ENCODE measurements around the gene PTPRO.

The PTPRO gene

GRCh38 chr12:15364221-15365160 is 42.2 kb downstream of the PTPRO start:
- Histone ChIP-seq H3K27ac (ENCODE audit: low read length) (no peak overlapping the region), H3K9ac (ENCODE audit: low read length) (no peak overlapping the region), H3K27me3 (ENCODE audit: low read depth, low read length) (no peaks in the 10 kb centered on the region; the same call in 1 of the 2 replicates)

DNA sequence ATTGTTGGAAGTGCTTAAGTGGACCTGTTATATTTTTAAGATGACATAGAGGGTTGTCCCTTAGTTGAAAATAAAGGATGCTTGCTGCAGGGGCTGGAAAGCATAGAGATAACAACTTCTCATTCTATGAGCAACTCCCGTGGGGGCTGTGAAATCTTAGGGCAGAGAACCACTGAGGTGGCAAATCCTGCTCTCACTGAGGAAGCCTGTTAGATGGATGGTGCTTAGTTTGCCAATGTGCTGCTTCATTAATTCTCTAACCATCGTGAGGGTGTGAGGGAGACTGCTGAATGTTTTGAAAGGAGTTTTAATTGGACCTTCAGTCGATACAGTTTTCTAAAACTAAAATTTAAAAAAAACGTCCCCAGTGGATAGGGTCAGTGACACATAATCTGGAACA is 46.5 kb downstream of the PTPRO start:
- Histone ChIP-seq H3K27ac (ENCODE audit: low read length) (no peak overlapping the region), H3K36me3 (replicated peaks; ENCODE audit: low read depth, low read length) (no peaks in the 10 kb centered on the region), H3K9ac (ENCODE audit: low read length) (no peak overlapping the region), H3K4me1 (ENCODE audit: low read length) (no peaks in the 10 kb centered on the region), H2AFZ (ENCODE audit: low read depth, low read length) (no peak overlapping the region), H3K4me3 (ENCODE audit: low read length) (no peak overlapping the region), H3K4me2 (ENCODE audit: low read length) (no peak overlapping the region), H4K20me1 (ENCODE audit: insufficient read depth, low read length) (no peaks in the 10 kb centered on the region), H3K27me3 (ENCODE audit: low read depth, low read length) (no peaks in the 10 kb centered on the region; the same call in 1 of the 2 replicates), H3K9me3 (ENCODE audit: insufficient read depth, low read length) (no peaks in the 10 kb centered on the region), H3K79me2 (ENCODE audit: low read length) (no peaks in the 10 kb centered on the region)
- TF ChIP-seq EZH2phosphoT487 (IDR thresholded peaks at IDR 0.05; ENCODE audit: low read depth): no peak
- no peak for TF ChIP-seq CTCF (IDR thresholded peaks at IDR 0.05; ENCODE audit: low read depth, low read length)

More at GRCh38 chr12:15364221-15365160, 42.2 kb downstream of the PTPRO start:
- H2AFZ ChIP-seq (ENCODE audit: low read depth, low read length): no peak overlapping the region
- no peak overlapping the region for H3K4me2 ChIP-seq (ENCODE audit: low read length)
- TF ChIP-seq EZH2phosphoT487 (IDR thresholded peaks at IDR 0.05; ENCODE audit: low read depth): no peak
- TF ChIP-seq CTCF (IDR thresholded peaks at IDR 0.05; ENCODE audit: low read depth, low read length): no peak
- no peaks in the 10 kb centered on the region for H4K20me1 ChIP-seq (ENCODE audit: insufficient read depth, low read length)
- no peaks in the 10 kb centered on the region for H3K4me1 ChIP-seq (ENCODE audit: low read length)
- H3K79me2 ChIP-seq (ENCODE audit: low read length): no peaks in the 10 kb centered on the region
- no peaks in the 10 kb centered on the region for H3K9me3 ChIP-seq (ENCODE audit: insufficient read depth, low read length)
- H3K4me3 ChIP-seq (ENCODE audit: low read length): no peak overlapping the region
- H3K36me3 ChIP-seq (replicated peaks; ENCODE audit: low read depth, low read length): no peaks in the 10 kb centered on the region

GRCh38 chr12:15372352-15372751 is 50.0 kb downstream of the PTPRO start:
- Histone ChIP-seq H3K4me1 (ENCODE audit: low read length) (no peaks in the 10 kb centered on the region), H3K36me3 (replicated peaks; ENCODE audit: low read depth, low read length) (no peaks in the 10 kb centered on the region), H3K4me3 (ENCODE audit: low read length) (no peak overlapping the region), H2AFZ (ENCODE audit: low read depth, low read length) (no peak overlapping the region), H3K4me2 (ENCODE audit: low read length) (no peak overlapping the region), H3K27me3 (ENCODE audit: low read depth, low read length) (no peaks in the 10 kb centered on the region; the same call in 1 of the 2 replicates), H3K9ac (ENCODE audit: low read length) (no peak overlapping the region), H3K79me2 (ENCODE audit: low read length) (no peaks in the 10 kb centered on the region), H4K20me1 (ENCODE audit: insufficient read depth, low read length) (no peaks in the 10 kb centered on the region), H3K27ac (ENCODE audit: low read length) (no peak overlapping the region), H3K9me3 (ENCODE audit: insufficient read depth, low read length) (peaks cover 9% of the 10 kb centered on the region)
- TF ChIP-seq CTCF (IDR thresholded peaks at IDR 0.05; ENCODE audit: low read depth, low read length): no peak
- TF ChIP-seq EZH2phosphoT487 (IDR thresholded peaks at IDR 0.05; ENCODE audit: low read depth): no peak

DNA sequence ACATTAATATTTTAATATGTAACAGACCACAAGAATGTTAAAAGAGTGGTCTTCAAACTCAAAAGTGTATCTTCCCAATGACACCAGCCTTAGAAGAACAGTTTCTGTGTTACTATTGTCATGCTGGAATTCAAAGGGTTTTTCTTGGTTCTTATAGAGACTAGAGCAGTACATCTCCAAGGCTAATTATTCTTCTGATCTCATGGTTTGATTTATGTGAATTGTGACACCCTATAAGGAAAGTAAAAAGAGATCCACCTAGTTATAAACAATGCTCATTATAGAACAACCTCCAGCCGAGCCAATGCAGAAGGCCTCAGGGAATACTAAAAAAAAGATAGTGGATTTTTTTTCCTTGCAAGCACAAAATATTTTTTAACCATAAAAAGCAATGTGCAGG is 65.5 kb downstream of the PTPRO start:
- Histone ChIP-seq H3K4me2 (ENCODE audit: low read length) (no peak overlapping the region), H3K9ac (ENCODE audit: low read length) (no peak overlapping the region), H3K9me3 (ENCODE audit: insufficient read depth, low read length) (no peaks in the 10 kb centered on the region), H3K27ac (ENCODE audit: low read length) (no peak overlapping the region), H2AFZ (ENCODE audit: low read depth, low read length) (no peak overlapping the region), H3K36me3 (replicated peaks; ENCODE audit: low read depth, low read length) (no peaks in the 10 kb centered on the region), H3K4me1 (ENCODE audit: low read length) (no peaks in the 10 kb centered on the region), H3K79me2 (ENCODE audit: low read length) (no peaks in the 10 kb centered on the region), H3K27me3 (ENCODE audit: low read depth, low read length) (no peaks in the 10 kb centered on the region), H3K4me3 (ENCODE audit: low read length) (no peak overlapping the region), H4K20me1 (ENCODE audit: insufficient read depth, low read length) (no peaks in the 10 kb centered on the region)
- TF ChIP-seq EZH2phosphoT487 (IDR thresholded peaks at IDR 0.05; ENCODE audit: low read depth) (no peak), CTCF (IDR thresholded peaks at IDR 0.05; ENCODE audit: low read depth, low read length) (no peak)
